NCI-H226 (cell line): Measurements from ENCODE around the gene CLNK.

Experiments used
- DNase-seq: peaks from one replicate; pipeline ENCODE4 v3.0.0-alpha.2; 2015

CLNK gene

GRCh38 chr4:10698172-10698571 is 13.6 kb upstream of the CLNK start:
- no peak for DNase-seq

- DNase-seq: no peak
Measured at GRCh38 chr4:10697086-10697485, 12.5 kb upstream of the CLNK start.

- DNase-seq: no peak
Measured at GRCh38 chr4:10696253-10696652, 11.7 kb upstream of the CLNK start.

- DNase-seq: no peak
Measured at GRCh38 chr4:10694828-10695209, 10.3 kb upstream of the CLNK start.

GRCh38 chr4:10694151-10694827 is 9.7 kb upstream of the CLNK start:
- DNase-seq: no peak

GRCh38 chr4:10691651-10692050 is 7.1 kb upstream of the CLNK start:
- no peak for DNase-seq

GRCh38 chr4:10690185-10690907 is 5.8 kb upstream of the CLNK start:
- DNase-seq: no peak

GRCh38 chr4:10688846-10689245 is 4.3 kb upstream of the CLNK start:
- no peak for DNase-seq

GRCh38 chr4:10688022-10688421 is 3.5 kb upstream of the CLNK start:
- DNase-seq: no peak

GRCh38 chr4:10687526-10687925 is 3.0 kb upstream of the CLNK start:
- DNase-seq: no peak

- no peak for DNase-seq
Measured at GRCh38 chr4:10682397-10682796, 2.2 kb downstream of the CLNK start.

GRCh38 chr4:10677796-10678497 is 6.6 kb downstream of the CLNK start:
- DNase-seq: no peak

- DNase-seq: no peak
Measured at GRCh38 chr4:10673817-10674369, 10.7 kb downstream of the CLNK start.

GRCh38 chr4:10672379-10672778 is 12.2 kb downstream of the CLNK start:
- DNase-seq: no peak

- no peak for DNase-seq
Measured at GRCh38 chr4:10671799-10672198, 12.8 kb downstream of the CLNK start.

GRCh38 chr4:10671366-10671765 is 13.2 kb downstream of the CLNK start:
- DNase-seq: no peak

- no peak for DNase-seq
Measured at GRCh38 chr4:10670321-10670720, 14.2 kb downstream of the CLNK start.

GRCh38 chr4:10667701-10668326 is 16.8 kb downstream of the CLNK start:
- DNase-seq: no peak

- no peak for DNase-seq
Measured at GRCh38 chr4:10666616-10667015, 18.0 kb downstream of the CLNK start.

- no peak for DNase-seq
Measured at GRCh38 chr4:10664408-10664807, 20.2 kb downstream of the CLNK start.

GRCh38 chr4:10662937-10663336 is 21.6 kb downstream of the CLNK start:
- no peak for DNase-seq

- DNase-seq: no peak
Measured at GRCh38 chr4:10661047-10661446, 23.5 kb downstream of the CLNK start.

- no peak for DNase-seq
Measured at GRCh38 chr4:10659251-10659650, 25.3 kb downstream of the CLNK start.
